Aortic smooth muscle cell (primary cell): ENCODE data around the gene DOCK1. TPM values are rescaled to one million over a fixed set of nuclear protein-coding genes. Genes with fewer than 3 reads are reported as not detected.

Experiments
- total RNA-seq: library from RNA; depleted of rRNA; stranded (reverse); fragments of >200 nt; gene quantifications from 2 replicates; pipeline ENCODE4 v1.2.3, GENCODE V29; 2014

The DOCK1 gene
- total RNA-seq, result 72.9 and 80.1 TPM in 2 replicates

DNA sequence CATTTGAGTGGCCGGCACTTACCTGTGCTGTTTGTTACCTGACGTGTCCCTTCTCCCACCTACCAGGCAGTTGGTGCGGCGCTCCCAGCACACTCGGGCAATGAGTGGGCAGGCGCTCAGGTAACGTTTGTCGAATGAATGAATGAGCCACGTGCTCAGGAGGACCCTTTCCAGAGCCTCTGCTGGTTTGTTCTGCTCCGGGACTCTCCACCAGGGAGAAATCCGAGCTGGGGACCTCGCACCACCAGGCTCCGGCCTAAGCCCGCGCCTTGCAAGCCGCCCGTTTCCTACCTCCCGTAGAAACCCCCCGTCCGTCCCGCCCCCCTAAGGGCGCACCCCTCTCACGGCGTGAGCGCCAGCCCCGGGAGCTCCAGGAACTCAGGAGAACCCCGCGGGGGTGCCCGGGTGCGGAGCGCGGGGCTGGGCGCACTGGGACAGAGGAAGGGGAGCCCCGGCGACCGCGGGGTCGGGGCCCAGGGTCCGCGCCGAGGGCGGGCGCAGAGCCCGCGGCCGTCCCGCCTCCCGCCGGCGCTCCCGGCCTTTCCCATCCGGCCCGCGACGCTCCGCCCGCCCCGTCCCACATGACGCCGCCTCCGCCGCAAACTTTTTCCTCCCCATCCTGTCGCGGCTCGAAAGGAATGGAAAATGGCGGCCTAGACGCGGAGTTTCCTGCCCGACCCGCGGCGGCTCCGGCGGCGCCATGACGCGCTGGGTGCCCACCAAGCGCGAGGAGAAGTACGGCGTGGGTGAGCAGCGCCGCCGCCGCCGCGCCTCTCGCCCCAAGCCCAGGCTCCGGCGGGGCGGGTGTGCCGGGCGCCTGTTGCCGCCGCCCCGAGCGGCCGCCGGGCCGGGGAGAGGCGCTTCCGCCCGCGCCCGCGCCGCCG lies at the start of gene DOCK1:
Gene DOCK1 (plus strand): TSS at position 611 of the 884 bp plus-strand sequence. CDS start 90 bp downstream, at position 701.

GRCh38 chr10:127196282-127197153 lies 291.3 kb downstream of the DOCK1 start, which contains the start of gene INSYN2A:
Gene INSYN2A (minus strand): TSS chr10:127196591. CDS start chr10:127176395, 20,196 bp downstream.

Other genes starting within 250 kb of the DOCK1 start
- gene C10orf90, start 234.7 kb upstream of the DOCK1 start, total RNA-seq, result 0.06 and 0.13 TPM in 2 replicates